ENCODE results near the gene LGALS7. TPM values are rescaled to one million over a fixed set of nuclear protein-coding genes. Genes with fewer than 3 reads are reported as not detected.

The LGALS7 gene
- total and polyA plus RNA-seq, 2 of the 8 experiments (the other 6 are each of a cell fraction or from before 2014, with no cell fraction given) = 0.32 TPM; not detected in 1

DNA sequence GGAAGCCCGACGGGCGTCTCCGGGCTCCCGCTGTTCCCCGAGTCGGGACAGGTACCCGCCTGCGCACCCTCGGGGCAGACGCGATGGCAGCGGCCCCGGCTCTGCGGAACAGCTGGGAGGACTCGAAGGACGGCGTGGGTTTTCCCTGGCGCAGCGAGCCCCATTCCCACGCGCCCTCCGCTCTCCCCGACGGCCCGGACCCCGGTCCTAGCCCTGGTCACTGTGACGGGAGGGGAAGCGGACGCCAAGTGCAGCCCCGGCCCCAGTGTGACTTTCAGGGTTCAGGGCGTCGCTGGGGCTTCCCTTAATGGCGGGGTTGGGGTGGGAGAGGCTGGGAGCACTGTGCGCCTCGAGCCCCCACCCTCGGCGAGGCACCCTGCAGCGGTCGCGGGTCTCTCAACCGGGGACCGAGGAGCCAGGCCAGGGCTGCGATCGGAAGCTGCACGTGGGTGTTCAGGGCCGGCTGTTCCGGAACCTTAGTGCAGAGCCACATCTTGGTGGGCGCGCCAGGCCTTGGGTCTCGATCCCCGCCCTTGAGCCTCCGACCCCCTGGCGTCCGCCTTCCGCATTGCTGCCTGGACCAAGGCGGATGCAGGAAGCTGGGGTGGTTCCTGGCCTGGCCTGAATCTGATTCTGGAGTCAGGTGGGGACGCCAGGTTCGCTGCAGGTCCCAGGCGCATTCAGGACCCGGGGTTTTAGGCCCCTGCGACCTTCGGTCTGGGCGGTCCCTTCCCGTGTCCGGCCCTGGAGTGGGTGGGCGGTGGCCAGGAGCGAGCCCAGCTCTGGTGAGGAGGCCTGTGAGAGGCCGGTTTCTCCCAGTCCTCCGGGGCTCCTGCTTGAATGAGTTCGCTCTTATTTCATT, 19.2 kb upstream of the LGALS7 start (continued):
- TF ChIP-seq, protein P1, sequence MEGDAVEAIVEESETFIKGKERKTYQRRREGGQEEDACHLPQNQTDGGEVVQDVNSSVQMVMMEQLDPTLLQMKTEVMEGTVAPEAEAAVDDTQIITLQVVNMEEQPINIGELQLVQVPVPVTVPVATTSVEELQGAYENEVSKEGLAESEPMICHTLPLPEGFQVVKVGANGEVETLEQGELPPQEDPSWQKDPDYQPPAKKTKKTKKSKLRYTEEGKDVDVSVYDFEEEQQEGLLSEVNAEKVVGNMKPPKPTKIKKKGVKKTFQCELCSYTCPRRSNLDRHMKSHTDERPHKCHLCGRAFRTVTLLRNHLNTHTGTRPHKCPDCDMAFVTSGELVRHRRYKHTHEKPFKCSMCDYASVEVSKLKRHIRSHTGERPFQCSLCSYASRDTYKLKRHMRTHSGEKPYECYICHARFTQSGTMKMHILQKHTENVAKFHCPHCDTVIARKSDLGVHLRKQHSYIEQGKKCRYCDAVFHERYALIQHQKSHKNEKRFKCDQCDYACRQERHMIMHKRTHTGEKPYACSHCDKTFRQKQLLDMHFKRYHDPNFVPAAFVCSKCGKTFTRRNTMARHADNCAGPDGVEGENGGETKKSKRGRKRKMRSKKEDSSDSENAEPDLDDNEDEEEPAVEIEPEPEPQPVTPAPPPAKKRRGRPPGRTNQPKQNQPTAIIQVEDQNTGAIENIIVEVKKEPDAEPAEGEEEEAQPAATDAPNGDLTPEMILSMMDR (IDR thresholded peaks at IDR 0.05; ENCODE audit: control extremely low read depth in 1 of 3, insufficient read depth in 1 of 3, low read depth in 1 of 3, low read length in 3 of 3) = peak; percentile 39 to 52 (median 51)
- no peak for TF ChIP-seq RBBP5 (IDR thresholded peaks at IDR 0.05; ENCODE audit: borderline replicate concordance, low read depth, low read length)
- no peak for TF ChIP-seq CBX5 (IDR thresholded peaks at IDR 0.05; ENCODE audit: low read depth, low read length)
- no peak for TF ChIP-seq NANOG (IDR thresholded peaks at IDR 0.05; ENCODE audit: insufficient read depth, low read depth, low read length, poor library complexity, severe bottlenecking)
- TF ChIP-seq SP2 (IDR thresholded peaks at IDR 0.05; ENCODE audit: low read length) = no peak
- TF ChIP-seq KDM4A (IDR thresholded peaks at IDR 0.05; ENCODE audit: low read depth, low read length, severe bottlenecking) = no peak
- TF ChIP-seq RAD21 (IDR thresholded peaks at IDR 0.05 in 1 of 2, conservative IDR thresholded peaks at IDR 0.05 in 1 of 2; ENCODE audit: low read depth in 2 of 2, low read length in 2 of 2) = peak; percentile 24 to 49; a peak in 3 of 4 replicates

All from H1 (cell line).